ENCODE measurements around the gene NOP14. TPM values are rescaled to one million over a fixed set of nuclear protein-coding genes. Genes with fewer than 3 reads are reported as not detected.

Gene NOP14
- total and polyA plus RNA-seq, 8 donors, result 11.7 to 68.7 (median 18.1) TPM

GRCh38 chr4:3010577-3010976 is 47.4 kb upstream of the NOP14 start:
- no peaks in the 10 kb centered on the region for H3K27me3 ChIP-seq
- H3K36me3 ChIP-seq, result no peaks in the 10 kb centered on the region
- no peak overlapping the region for H3K4me3 ChIP-seq
- intact Hi-C loops (cut with DNase I; ENCODE audit: low total_unique reads), result no loop called here
- DNase-seq, result peak in 1 of 2 donors; percentile 47
- peak overlapping the region in 4 of 5 donors; percentile 34 to 76 (median 54) for H3K27ac ChIP-seq
- no peaks in the 10 kb centered on the region for H3K9me3 ChIP-seq
- peaks cover 18 to 30% (median 27%) of the 10 kb centered on the region in 4 donors for H3K4me1 ChIP-seq
- 29 to 54% (median 35%) methylated on average over 2 of the region's 2 CpGs for WGBS, 5 donors
- TF ChIP-seq POLR2AphosphoS5 (IDR thresholded peaks at IDR 0.05) (no peak), CTCF (IDR thresholded peaks at IDR 0.05) (no peak), POLR2A (IDR thresholded peaks at IDR 0.05) (no peak), EP300 (IDR thresholded peaks at IDR 0.05) (no peak)

GRCh38 chr4:3009422-3009821 is 46.2 kb upstream of the NOP14 start:
- Histone ChIP-seq H3K27ac (no peak overlapping the region), H3K4me1 (peaks cover 18 to 30% (median 26%) of the 10 kb centered on the region in 4 donors), H3K9me3 (no peaks in the 10 kb centered on the region), H3K36me3 (no peaks in the 10 kb centered on the region), H3K4me3 (no peak overlapping the region), H3K27me3 (no peaks in the 10 kb centered on the region)
- peak in 1 of 7 experiments; percentile 29 for TF ChIP-seq CTCF (IDR thresholded peaks at IDR 0.05)
- TF ChIP-seq POLR2A (IDR thresholded peaks at IDR 0.05), result no peak
- intact Hi-C loops (cut with DNase I; ENCODE audit: low total_unique reads), result no loop called here
- peak in 1 of 2 donors; percentile 62 for DNase-seq
- WGBS, 5 donors, result 45 to 63% (median 55%) methylated on average over 7 of the region's 7 CpGs

DNA sequence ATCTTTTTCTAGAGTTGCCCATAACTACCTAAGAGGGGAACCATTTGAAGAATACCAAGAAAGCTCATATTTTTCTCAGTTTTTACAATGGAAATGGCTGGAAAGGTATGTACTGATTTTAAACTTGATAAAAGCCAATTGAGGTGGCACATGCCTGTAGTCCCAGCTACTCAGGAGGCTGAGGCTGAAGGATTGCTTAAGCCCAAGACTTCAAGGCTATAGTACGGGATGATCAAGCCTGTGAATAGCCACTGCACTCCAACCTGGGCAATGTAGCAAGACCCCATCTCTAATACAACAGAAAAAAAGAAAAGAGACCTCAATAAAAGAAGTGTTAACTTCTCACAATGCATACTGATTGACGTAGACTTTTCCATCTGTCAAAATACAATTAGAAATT is 44.5 kb upstream of the NOP14 start:
- Histone ChIP-seq H3K27ac (no peak overlapping the region), H3K27me3 (no peaks in the 10 kb centered on the region), H3K4me1 (peaks cover 10 to 18% (median 16%) of the 10 kb centered on the region in 4 donors), H3K36me3 (no peaks in the 10 kb centered on the region), H3K4me3 (no peak overlapping the region), H3K9me3 (no peaks in the 10 kb centered on the region)
- intact Hi-C loops (cut with DNase I; ENCODE audit: low total_unique reads), result no loop called here
- DNase-seq, result no peak
- TF ChIP-seq POLR2AphosphoS5 (IDR thresholded peaks at IDR 0.05), result no peak
- no peak for TF ChIP-seq POLR2A (IDR thresholded peaks at IDR 0.05)
- TF ChIP-seq CTCF (IDR thresholded peaks at IDR 0.05), result no peak
- TF ChIP-seq EP300 (IDR thresholded peaks at IDR 0.05), result no peak
- WGBS, 5 donors, result 93 to 99% (median 96%) methylated on average over 2 of the region's 2 CpGs

DNA sequence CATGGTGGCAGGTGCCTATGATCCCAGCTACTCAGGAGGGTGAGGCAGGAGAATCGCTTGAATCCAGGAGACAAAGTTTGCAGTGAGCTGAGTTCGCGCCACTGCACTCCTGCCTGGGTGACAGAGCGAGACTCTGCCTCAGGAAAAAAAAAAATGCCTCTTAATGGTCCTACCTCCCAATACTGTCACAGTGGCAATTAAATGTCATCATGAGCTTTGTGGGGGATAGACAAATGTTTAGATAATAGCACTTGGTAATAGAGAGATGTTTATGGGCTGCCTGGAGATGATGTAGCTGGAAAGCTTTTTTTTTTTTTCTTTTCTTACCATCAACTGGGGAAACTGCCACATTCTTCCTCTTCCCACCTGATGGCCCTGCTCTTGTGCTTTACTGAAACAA is 33.2 kb upstream of the NOP14 start:
- Histone ChIP-seq H3K27ac (no peak overlapping the region), H3K4me3 (no peak overlapping the region), H3K9me3 (no peaks in the 10 kb centered on the region), H3K4me1 (no peaks in the 10 kb centered on the region), H3K27me3 (no peaks in the 10 kb centered on the region), H3K36me3 (no peaks in the 10 kb centered on the region)
- intact Hi-C loops (cut with DNase I; ENCODE audit: low total_unique reads), result no loop called here
- no peak for DNase-seq
- 91 to 97% (median 95%) methylated on average over 4 of the region's 4 CpGs for WGBS, 5 donors
- TF ChIP-seq EP300 (IDR thresholded peaks at IDR 0.05) (no peak), POLR2AphosphoS5 (IDR thresholded peaks at IDR 0.05) (no peak), POLR2A (IDR thresholded peaks at IDR 0.05) (no peak), CTCF (IDR thresholded peaks at IDR 0.05) (no peak)

All from stomach (tissue), 9 donors.